Sciatic nerve (tissue), 2 donors: ENCODE results near the gene DTWD2. TPM values are rescaled to one million over a fixed set of nuclear protein-coding genes. Genes with fewer than 3 reads are reported as not detected.

Experiments used
- ATAC-seq: fragments of 200-7000 bp; cut with Tn5 transposase; one replicate; pipeline ENCODE4 v1.9.1; 2020; ENCODE audit warnings: mild to moderate bottlenecking, moderate library complexity
- DNase-seq: peaks from one replicate; pipeline ENCODE4 v3.0.0-alpha.2; 2020; ENCODE audit warnings: low spot score
- intact Hi-C: fragments of 100-400 bp; cut with DNase I; formaldehyde crosslinking; loops from one replicate; pipeline ENCODE4 v1.14.2; 2022
- total RNA-seq: library from RNA; stranded (reverse); fragmentation: NEBNext Ultra II Directional; extraction: Animal tissue kit (Norgen Biotek cat#: 25700); gene quantifications from one replicate; pipeline ENCODE4 v1.2.1, GENCODE V29; 2021
- donor health status: DM: no; HTN: no; CAD: no.
- donor health status: DM: no; HTN: no; CAD: no.

Gene DTWD2, protein sequence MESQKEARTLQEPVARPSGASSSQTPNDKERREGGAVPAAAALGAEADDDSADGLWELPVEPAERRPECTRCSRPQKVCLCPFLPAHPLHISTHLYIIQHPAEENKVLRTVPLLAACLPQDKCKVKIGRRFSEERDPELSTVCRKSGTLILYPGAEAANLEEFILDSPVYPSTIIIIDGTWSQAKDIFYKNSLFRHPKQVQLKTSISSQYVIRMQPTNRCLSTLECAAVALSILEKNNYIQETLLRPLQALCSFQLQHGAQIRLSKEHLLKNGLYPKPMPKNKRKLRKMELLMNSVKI
- 6.9 TPM for total RNA-seq

DNA sequence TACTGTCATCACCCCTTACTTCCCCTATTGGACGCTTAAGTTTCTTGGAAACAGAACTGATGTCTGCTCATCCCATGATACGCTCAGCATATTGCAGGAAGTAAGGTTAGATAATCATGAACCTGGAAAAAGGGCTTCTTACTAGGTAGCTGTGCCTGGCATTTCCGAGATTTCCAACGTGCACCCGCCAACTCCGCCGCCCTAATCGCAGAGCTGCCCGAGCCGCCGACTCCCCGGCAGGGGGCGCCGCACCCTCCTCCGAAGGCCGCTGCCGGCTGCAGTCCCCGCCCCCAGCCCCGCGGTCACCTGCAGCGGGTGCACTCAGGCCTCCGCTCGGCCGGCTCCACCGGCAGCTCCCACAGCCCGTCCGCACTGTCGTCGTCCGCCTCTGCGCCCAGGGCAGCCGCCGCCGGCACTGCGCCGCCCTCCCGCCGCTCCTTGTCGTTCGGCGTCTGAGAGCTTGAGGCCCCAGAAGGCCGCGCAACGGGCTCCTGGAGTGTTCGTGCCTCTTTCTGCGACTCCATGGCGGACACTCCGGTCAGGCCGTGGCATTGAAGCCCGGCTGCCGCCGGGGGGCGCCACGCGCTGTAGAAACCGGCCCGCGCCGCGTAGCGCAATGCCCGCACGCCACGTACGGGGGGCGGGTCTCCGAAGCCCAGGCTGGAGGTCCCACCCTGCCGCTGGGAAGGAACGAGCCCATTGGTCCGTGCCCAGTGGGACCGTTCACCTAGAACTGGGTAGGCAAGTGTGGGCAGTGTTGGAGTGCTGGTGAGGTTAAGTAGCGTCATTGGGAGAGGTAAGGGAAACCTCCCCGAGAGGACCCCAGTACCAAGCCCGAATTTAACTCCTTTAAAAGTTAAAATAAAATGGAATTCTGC lies at the start of gene DTWD2:
DTWD2 (minus strand) TSS at position 560 of the 878 bp plus-strand sequence; CDS start at position 524, 36 bp downstream.
- intact Hi-C loops = no loop called here
- DNase-seq (peak; percentile 94), ATAC-seq (peak; percentile 98)

DNA sequence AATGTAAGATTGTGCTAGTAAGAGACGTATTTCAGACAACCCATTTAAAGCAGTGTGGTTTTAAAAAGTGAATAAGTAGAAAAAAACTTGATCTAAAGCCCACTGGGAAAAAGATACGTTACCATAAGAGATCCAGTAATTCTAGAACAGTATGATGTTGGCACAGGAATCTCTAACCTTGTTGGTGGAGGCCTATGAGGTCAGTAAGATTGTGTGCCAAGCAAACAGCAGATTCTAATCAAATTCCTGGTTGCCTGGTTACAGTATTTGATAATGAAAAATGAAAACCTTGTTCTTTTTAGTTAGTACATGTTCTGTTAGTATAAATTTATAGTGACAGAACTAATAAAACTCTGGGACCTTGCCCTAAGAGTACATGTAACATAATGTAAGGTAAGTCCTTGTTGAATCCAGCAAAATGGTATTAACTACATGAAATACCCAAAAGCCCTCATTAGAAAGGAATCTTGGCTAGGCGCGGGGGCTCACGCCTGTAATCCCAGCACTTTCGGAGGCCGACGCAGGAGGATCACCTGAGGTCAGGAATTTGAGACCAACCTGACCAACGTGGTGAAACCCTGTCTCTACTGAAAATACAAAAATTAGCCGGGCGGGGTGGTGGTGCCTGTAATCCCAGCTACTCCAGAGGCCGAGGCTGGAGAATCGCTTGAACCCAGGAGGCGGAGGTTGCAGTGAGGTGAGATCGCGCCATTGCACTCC lies 49.3 kb upstream of the DTWD2 start:
- intact Hi-C loops = no loop called here
- ATAC-seq (no peak), DNase-seq (no peak)

DNA sequence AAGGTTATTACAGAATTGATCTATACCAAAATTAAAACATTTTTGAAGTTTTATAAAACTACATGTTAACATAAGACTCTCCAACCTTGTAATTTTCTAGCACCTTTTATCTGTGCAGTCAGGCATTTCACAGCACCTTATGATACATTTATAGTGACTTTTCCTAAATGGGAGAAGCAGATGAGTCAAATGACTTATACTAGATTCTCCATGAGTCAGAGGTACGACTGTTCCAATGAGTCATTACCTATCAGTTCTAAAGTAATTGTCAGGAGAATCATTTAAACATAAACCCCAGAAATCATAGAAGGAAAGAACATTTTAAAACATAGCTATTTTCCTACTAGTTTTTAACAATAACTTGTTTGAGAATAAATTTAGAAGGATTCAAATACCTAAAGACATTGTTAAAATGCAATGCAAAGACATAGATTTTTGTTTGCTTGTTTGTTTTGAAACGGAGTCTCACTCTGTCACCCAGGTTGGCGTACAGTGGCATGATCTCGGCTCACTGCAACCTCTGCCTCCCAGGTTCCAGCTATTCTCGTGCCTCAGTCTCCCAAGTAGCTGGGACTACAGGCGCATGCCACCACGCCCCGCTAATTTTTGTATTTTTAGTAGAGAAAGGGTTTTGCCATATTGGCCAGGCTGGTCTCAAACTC lies 47.9 kb upstream of the DTWD2 start:
- DNase-seq (no peak), ATAC-seq (no peak)
- intact Hi-C loops = no loop called here

DNA sequence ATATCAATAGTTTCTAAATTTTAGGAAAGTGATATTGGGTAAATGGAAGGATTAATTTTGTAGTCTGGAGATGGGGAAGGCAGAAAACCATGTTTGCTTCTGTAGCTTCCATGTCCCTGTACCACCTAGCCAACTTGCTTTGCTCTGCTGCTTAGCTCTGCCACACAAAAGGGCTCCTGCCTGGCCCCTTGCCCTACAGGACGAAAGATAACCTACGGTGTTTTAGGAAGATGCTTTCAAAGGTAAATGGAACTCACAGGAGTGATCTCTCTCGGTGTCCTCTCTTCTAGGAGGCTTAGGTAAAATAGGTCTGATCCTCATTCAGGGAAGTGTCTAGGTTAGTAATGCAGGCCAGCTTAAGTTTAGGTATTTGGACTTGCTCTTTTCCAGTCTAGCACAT lies 44.8 kb upstream of the DTWD2 start:
- intact Hi-C loops = no loop called here
- DNase-seq = no peak
- no peak for ATAC-seq

DNA sequence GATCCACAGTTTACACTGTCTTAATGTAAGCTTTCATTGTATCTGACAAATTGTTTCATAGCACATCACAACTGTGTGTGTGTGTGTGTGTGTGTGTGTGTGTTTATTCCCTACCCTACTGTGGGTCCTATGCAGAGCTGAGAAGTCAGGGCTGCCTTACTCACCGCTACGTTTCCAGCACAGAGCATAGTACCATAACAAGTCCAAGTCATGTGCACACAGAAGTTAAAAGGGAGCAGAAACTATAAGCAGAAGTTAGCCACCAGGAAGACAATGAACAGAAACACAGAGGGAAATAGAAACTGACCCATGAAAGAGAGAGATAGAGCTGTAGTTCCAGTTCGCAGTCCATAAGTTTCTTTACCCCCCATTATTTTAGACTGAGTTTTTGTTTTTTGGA lies 44.3 kb upstream of the DTWD2 start:
- DNase-seq (no peak), ATAC-seq (peak; percentile 52)
- intact Hi-C loops = no loop called here

DNA sequence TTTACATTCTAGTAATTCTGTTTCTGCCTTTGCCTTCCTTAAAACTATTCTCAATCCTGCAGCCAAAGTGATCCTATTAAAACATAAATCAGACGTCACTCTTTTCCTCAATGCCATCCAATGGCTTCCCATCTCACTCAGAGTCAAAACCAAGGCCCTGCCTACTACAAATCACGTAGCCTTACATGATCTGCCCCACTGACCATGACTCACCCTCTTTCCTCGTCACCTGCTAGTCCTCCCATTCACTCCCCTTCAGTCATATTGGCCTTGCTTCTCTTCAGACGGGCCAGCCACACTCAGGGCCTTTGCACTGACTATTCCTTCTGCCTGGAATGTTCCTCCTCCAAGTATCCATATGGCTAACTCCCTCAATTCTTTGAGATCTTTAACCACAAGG lies 43.6 kb upstream of the DTWD2 start:
- intact Hi-C loops = no loop called here
- ATAC-seq (no peak), DNase-seq (no peak)

DNA sequence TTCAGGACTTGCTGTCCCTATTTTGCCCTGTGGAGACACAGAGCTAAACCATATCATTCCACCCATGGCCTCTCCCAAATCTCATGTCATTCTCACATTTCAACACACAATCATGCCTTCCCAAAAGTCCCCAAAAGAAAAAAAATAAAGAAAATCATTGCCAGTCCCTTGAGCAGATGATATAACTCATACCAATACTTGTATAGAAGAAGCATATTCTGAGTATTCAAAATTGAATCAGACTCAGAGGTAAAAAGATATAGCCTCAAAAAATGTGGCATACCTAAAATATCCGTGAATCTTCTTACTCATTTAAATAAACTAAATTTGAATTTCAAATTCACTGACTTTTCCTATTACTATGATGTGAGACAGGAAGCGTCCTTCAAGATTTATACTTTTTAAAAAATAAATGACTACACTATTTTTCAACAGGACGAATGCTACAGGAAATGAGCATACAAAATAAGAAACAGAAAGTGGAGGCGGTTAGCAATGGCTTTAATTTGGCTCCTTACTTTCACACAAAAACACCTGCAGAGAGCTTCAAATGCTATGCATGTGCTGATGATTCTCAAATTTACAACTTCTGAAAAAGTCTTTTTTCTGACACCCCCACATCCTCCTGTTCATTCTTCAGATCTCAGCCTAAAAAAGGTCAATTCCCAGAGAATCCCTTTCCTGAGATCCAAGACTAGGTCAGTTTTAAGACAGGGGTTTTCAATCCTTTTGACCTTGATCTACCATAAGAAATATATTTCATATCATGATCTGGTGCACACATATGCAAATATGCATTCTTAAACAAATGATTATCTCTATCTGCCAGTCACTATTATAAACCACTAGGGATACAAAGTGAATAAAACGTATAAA lies 42.9 kb upstream of the DTWD2 start:
- intact Hi-C loops = no loop called here
- ATAC-seq = no peak

DNA sequence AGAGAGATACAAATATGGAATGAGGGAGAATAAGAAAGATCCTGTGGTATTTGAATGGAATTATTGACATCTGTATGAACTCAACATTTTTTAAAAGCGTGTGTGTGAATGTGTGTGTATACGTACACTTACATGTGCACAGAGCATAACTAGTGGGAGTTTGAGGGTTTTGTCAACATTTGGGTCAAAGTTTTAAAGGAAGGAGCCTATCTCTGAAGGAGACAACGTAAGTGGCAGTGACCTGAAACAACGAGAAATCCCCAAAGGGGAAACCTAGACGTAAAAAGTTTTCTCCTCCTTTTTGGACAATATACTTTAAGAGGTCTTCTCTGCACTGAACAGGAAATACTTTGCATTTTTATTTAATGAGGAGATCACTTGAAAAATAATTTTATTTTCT lies 40.2 kb upstream of the DTWD2 start:
- ATAC-seq (no peak), DNase-seq (no peak)
- intact Hi-C loops = no loop called here

More for the DNA sequence above, 42.9 kb upstream of the DTWD2 start:
- DNase-seq = no peak

DNA sequence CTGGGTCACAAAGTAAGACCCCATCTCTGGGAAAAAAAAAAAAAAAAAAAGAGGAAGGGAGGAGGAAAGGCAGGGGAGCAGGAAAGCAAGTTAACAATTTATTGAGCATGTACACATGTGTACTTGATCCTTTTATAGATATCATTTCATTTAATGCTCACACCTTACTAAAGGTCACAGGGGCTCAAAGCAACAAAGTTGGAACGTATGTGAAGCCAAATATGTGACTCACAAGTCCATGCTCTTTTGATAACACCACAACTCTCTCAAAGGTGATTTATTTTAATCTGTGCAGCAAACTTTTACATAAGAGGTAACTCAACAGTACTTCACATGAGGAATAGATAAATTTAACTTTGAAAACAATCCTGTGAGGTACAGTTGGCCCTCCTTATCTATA lies 34.4 kb upstream of the DTWD2 start:
- ATAC-seq = no peak
- intact Hi-C loops = loop anchor here (5.0 kb wide), 1 partner anchor 390 kb away; no protein-coding TSS in a partner anchor

DNA sequence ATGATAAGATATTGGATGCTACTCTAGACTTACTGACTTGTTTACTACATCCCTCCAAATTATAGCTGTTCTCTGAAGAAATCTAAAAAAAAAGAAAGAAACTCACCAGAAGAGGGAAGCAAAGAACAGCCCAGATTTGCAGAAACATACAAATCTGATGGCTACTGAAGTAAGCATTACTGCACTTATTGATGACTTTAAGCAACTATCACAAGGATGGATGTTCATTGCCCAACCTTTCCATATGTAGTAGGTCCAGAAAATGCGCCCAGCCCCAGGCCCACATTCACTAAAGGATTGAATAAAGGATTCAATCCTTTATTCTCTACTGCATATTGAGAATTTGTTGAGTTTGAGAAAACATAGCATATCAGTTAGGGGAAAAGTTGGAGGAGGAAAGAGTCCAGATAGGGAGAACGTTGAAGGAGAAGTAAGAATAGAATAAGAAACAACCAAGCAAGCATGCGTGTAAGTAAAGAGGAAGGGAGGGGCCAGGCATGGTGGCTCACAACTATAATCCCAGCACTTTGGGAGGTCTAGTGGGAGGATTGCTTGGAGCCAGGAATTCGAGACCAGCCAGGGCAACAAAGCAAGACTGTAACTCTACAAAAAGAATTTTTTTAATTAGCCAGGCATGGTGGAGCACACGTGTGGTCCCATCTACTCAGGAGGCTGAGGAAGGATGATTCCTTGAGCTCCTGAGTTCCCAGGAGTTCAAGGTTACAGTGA lies 33.8 kb upstream of the DTWD2 start:
- ATAC-seq = peak; percentile 44
- no peak for DNase-seq
- intact Hi-C loops = loop anchor here (5.0 kb wide), 1 partner anchor 390 kb away; no protein-coding TSS in a partner anchor

More for the DNA sequence above, 34.4 kb upstream of the DTWD2 start:
- DNase-seq = no peak

DNA sequence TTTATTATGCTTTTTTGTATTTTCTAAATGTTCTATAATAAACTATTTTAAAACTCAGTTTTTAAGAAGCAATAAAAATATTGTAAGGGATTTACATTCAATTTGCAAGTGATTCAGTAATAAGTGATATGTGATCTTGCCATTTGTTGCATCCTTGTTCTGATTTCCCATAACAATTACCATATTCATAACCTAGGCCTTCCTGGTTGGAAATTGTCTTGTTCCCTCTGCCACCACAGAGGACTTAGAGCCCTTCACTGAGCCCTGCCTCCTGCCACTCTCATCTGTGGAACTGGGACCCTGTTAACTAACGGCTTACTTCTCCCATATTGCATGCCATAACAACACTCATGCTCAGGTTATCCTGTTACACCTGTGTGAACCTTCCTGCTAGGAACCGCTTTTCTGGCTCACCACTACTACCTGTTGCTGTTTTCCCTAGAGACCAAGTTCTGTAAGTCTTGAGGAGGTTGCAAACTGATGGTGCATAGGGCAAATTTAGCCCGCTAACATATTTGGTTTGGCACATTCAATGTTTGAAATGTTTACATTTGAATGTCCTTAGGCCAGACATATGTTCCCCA lies 32.9 kb upstream of the DTWD2 start:
- DNase-seq (no peak), ATAC-seq (no peak)
- intact Hi-C loops = loop anchor here (5.0 kb wide), 1 partner anchor 391 kb away; no protein-coding TSS in a partner anchor

DNA sequence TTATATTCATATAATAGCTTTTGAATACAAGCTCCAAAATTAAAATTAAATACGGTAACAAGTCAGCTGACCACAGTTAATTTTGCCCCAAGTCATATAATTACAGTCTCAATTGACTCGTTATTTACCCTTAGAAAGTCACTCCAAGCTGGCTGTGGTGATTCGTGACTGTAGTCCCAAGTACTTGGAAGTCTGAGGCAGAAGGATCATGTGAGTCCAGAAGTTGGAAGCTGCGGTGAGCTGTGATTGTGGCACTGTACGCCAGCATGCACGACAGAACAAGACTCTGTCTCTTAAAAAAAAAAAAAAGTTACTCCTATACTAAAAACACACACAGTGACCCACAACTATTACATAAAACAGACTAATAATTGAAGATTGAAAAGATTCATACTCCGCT lies 31.6 kb upstream of the DTWD2 start:
- DNase-seq = no peak
- ATAC-seq = peak; percentile 50
- intact Hi-C loops = loop anchor here (5.0 kb wide), 1 partner anchor 392 kb away; no protein-coding TSS in a partner anchor

DNA sequence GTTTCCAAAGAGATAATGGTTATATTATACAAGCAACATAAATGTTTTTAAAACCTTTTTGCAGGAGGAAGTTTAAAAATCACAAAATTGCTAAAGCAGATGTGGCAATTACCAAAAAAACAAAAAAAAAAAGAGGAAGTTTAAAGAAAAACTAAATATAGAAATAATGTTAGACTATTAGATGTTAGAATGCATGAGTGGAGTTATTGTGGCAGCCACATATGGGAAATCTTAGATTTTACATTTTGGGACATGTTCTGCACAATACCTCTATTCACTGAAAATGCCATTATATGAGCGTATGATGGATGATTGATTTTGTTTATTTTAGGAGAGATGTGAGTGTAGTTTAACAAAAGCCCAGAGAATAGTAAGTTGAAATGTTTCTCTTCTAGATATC lies 31.2 kb upstream of the DTWD2 start:
- intact Hi-C loops = no loop called here
- ATAC-seq (no peak), DNase-seq (no peak)

DNA sequence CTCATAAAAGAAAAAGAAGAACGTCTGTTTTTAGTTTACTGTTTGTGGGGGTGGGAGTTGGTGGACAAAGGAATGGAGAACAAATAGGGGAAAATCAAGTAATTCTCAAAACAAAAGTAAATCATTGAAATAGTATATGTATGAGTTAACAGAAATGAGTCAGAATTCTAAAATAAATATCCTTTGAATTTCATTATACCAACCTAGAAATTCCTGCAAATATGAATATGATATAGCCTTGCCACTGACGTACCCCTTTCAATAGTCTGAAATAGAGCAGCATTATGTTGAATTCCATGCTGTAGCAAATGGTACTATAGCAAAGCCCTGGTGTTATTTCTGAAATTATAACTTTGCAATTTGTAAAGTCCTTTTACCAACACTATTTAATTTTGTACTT lies 29.6 kb upstream of the DTWD2 start:
- DNase-seq = no peak
- intact Hi-C loops = no loop called here
- ATAC-seq = no peak

DNA sequence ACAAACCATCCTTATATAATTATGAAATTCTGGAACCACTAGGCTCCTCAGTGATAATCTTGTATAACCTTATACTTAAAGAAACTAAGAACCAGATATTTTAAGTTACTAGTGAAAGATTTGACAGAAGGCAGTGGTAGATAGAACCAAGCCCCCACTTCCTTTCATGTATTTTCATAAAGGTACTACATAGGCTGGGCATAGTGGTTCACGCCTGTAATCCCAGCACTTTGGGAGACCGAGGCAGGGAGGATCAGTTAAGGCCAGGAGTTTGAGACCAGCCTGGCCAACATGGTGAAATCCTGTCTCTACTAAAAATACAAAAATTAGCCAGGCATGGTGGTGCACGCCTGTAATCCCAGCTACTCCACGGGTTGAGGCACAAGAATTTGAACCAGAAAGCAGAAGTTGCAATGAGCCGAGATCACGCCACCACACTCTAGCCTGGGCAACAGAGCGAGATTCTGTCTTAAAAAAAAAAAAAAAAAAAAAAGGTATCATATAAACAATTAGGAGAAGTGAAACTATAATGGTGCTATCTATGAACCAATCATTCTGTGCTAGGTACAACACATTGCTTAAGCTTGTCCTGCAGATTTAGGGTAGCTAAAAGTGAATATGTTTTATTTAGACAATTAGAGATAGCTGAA lies 27.9 kb upstream of the DTWD2 start:
- no peak for ATAC-seq
- DNase-seq = no peak

DNA sequence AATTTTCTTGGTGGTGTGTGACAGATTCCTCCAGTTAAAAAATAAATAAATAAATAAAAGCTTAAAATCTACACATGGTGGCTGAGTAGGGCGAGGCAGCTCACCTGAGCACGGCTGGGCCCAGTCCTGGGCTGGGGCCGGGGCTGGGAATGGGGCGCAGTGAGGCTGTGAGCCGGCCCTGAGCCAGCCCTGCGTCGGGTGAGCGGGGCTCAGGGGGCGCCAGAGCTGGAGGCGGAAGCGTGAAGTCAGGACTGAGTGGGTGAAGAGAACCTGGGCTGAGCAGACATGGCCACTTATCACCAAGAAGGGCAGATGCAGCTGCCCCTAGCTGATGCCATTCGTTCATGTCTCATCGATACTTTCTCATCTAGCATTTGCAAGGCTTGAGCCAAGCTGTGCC lies 22.8 kb upstream of the DTWD2 start:
- intact Hi-C loops = no loop called here
- ATAC-seq = no peak
- DNase-seq = no peak

More for the DNA sequence above, 27.9 kb upstream of the DTWD2 start:
- intact Hi-C loops = no loop called here

DNA sequence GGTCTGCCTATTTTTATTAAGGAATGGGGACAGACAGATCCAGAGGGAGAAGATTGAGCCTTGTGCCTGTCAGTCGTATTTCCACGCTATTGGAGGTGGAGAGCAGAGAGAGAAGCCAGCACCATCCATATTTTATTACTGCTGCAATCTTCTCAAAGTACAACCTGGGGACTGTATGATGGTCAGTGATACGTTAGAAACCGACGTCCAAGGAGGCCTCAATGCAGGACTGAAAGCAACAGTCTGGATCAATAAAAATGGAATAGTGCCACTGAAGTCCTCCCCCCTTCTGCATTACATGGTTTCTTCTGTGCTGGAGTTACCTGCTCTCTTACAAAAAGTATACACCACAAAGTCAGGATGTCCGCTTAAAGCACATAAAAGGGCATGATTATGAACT lies 21.9 kb upstream of the DTWD2 start:
- ATAC-seq (no peak), DNase-seq (no peak)
- intact Hi-C loops = no loop called here
